Upper lobe of left lung (tissue), 6 donors: ENCODE data around the gene SUPT5H. TPM values are rescaled to one million over a fixed set of nuclear protein-coding genes. Genes with fewer than 3 reads are reported as not detected.
A peak's percentile ranks its signal among the peaks of the same experiment; 100 is the strongest.

ENCODE experiments used
- ATAC-seq, 2 donors: fragments of 200-7000 bp; cut with Tn5 transposase; one replicate each; pipeline ENCODE4 v1.9.1; 2022; ENCODE audit warnings: mild to moderate bottlenecking in 2 of 2, moderate library complexity in 2 of 2; ENCODE audit not compliant: low FRiP score in 2 of 2
- DNase-seq, 2 donors: peaks; one replicate each; pipeline ENCODE4 v3.0.0-alpha.2; 2019 to 2020
- H3K27ac ChIP-seq, 4 donors: fragments of 200-600 bp; sonication (generic); one replicate each; pipeline ENCODE4 v1.5.1; 2016 to 2019
- H3K27me3 ChIP-seq, 4 donors: fragments of 200-600 bp; sonication (generic); one replicate each; pipeline ENCODE4 v1.5.1; 2017 to 2019
- H3K36me3 ChIP-seq, 4 donors: fragments of 200-600 bp; sonication (generic); one replicate each; pipeline ENCODE4 v1.5.1; 2016 to 2019
- H3K4me1 ChIP-seq, 4 donors: fragments of 200-600 bp; sonication (generic); one replicate each; pipeline ENCODE4 v1.5.1; 2018 to 2019
- H3K4me3 ChIP-seq, 4 donors: fragments of 200-600 bp; sonication (generic); one replicate each; pipeline ENCODE4 v1.5.1; 2017 to 2019; ENCODE audit warnings: mild to moderate bottlenecking in 2 of 4, moderate library complexity in 1 of 4
- H3K9me3 ChIP-seq, 4 donors: fragments of 200-600 bp; sonication (generic); one replicate each; pipeline ENCODE4 v1.5.1; 2018 to 2019
- EP300 ChIP-seq, 4 donors: sonication (generic); formaldehyde crosslinking; IDR thresholded peaks; one replicate each; pipeline ENCODE4 v1.5.1; 2017; ENCODE audit warnings: antibody characterized with exemption in 4 of 4, control low read depth in 2 of 4
- POLR2A ChIP-seq, 4 donors: fragments of 450-650 bp; IDR thresholded peaks; one replicate each; pipeline ENCODE4 v1.5.1; 2016 to 2017; ENCODE audit warnings: antibody characterized with exemption in 4 of 4, mild to moderate bottlenecking in 2 of 4
- POLR2AphosphoS5 ChIP-seq, 2 donors: sonication (generic); formaldehyde crosslinking; IDR thresholded peaks; one replicate each; pipeline ENCODE4 v1.5.1; 2017; ENCODE audit warnings: antibody characterized with exemption in 2 of 2
- WGBS, 2 donors: methylation state at CpG; one replicate each; pipeline ENCODE4 v1.1.5; 2017 to 2018; 5-methylcytosine and 5-hydroxymethylcytosine counted together
- total RNA-seq, 6 donors: library from RNA; depleted of rRNA in 4 of 6; stranded (reverse); fragments of >200 nt in 4 of 6; gene quantifications; one replicate each; pipeline versions ENCODE4 v1.1.0 to v1.2.1, GENCODE V29; 2016 to 2021
- TF ChIP-seq, protein P1 (sequence below), 6 experiments: fragments of 450-650 bp in 4 of 6; fragments of 200-600 bp in 2 of 6; sonication (generic) in 2 of 6; IDR thresholded peaks; one replicate each; pipeline ENCODE4 v1.5.1; 2016 to 2019; ENCODE audit warnings: antibody characterized with exemption in 6 of 6
- donor health status: DM: no; HTN: no; CAD: no; lungs with moderate emphysema.
- donor health status: DM: no; HTN: yes; CAD: no; lungs with severe emphysema.

The SUPT5H gene
- total RNA-seq, 6 donors from 2014 or later, result 94.9 to 183 (median 111) TPM

DNA sequence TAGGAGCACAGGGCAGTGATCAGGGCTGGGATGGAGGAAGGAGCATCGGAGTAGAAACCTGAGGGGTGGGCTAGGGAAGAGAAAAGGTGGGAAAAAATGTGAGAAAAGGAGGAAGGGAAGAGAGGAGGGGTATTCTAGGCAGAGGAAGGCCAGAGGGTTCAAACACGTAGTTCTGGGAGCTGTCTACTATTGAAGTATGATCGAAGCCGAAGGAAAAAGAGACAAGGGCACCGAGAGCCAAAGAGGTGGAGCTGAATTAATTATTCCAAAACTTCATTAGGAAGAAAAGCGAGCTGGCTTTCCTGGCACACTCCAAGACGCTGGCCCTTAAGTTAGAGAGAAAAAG lies 61.2 kb downstream of the SUPT5H start:
- no peak for ATAC-seq
- no peaks in the 10 kb centered on the region for H3K9me3 ChIP-seq
- peak overlapping the region in 2 of 4 donors; percentile 32 to 48 for H3K4me3 ChIP-seq
- H3K4me1 ChIP-seq, result peaks cover 2 to 19% (median 11%) of the 10 kb centered on the region in 4 donors
- DNase-seq, result no peak
- no peaks in the 10 kb centered on the region for H3K36me3 ChIP-seq
- 55 to 62% methylated on average over 7 of the region's 7 CpGs for WGBS, 2 donors
- H3K27ac ChIP-seq, result no peak overlapping the region
- no peak for TF ChIP-seq EP300 (IDR thresholded peaks at IDR 0.05)
- TF ChIP-seq POLR2AphosphoS5 (IDR thresholded peaks at IDR 0.05), result no peak
- TF ChIP-seq, protein P1, sequence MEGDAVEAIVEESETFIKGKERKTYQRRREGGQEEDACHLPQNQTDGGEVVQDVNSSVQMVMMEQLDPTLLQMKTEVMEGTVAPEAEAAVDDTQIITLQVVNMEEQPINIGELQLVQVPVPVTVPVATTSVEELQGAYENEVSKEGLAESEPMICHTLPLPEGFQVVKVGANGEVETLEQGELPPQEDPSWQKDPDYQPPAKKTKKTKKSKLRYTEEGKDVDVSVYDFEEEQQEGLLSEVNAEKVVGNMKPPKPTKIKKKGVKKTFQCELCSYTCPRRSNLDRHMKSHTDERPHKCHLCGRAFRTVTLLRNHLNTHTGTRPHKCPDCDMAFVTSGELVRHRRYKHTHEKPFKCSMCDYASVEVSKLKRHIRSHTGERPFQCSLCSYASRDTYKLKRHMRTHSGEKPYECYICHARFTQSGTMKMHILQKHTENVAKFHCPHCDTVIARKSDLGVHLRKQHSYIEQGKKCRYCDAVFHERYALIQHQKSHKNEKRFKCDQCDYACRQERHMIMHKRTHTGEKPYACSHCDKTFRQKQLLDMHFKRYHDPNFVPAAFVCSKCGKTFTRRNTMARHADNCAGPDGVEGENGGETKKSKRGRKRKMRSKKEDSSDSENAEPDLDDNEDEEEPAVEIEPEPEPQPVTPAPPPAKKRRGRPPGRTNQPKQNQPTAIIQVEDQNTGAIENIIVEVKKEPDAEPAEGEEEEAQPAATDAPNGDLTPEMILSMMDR (IDR thresholded peaks at IDR 0.05), result no peak
- TF ChIP-seq POLR2A (IDR thresholded peaks at IDR 0.05), result no peak
- H3K27me3 ChIP-seq, result peaks cover 0 to 25% (median 12%) of the 10 kb centered on the region in 4 donors

DNA sequence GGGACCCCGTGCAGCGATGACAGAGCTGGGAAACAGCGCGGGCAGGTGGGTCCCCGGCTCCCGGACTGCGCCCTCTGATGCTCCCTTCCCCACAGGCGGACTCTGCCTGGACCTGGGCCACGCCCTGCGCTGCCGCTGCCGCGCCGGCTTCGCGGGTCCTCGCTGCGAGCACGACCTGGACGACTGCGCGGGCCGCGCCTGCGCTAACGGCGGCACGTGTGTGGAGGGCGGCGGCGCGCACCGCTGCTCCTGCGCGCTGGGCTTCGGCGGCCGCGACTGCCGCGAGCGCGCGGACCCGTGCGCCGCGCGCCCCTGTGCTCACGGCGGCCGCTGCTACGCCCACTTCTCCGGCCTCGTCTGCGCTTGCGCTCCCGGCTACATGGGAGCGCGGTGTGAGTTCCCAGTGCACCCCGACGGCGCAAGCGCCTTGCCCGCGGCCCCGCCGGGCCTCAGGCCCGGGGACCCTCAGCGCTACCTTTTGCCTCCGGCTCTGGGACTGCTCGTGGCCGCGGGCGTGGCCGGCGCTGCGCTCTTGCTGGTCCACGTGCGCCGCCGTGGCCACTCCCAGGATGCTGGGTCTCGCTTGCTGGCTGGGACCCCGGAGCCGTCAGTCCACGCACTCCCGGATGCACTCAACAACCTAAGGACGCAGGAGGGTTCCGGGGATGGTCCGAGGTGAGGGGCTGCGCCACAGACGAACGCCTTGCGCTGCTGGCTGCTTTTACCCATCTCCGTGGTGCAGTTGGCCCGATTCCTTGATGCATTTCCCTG lies 61.7 kb downstream of the SUPT5H start:
- Histone ChIP-seq H3K27me3 (peaks cover 0 to 25% (median 12%) of the 10 kb centered on the region in 4 donors), H3K36me3 (no peaks in the 10 kb centered on the region), H3K4me3 (peak overlapping the region in 3 of 4 donors; percentile 30 to 48 (median 32)), H3K4me1 (peaks cover 2 to 19% (median 11%) of the 10 kb centered on the region in 4 donors), H3K9me3 (no peaks in the 10 kb centered on the region), H3K27ac (no peak overlapping the region)
- WGBS, 2 donors, result 4 to 14% methylated on average over 6 to 47 of the region's 96 CpGs
- DNase-seq (peak in 1 of 2 donors; percentile 88), ATAC-seq (peak in 1 of 2 donors; percentile 45)
- no peak for TF ChIP-seq POLR2AphosphoS5 (IDR thresholded peaks at IDR 0.05)
- TF ChIP-seq EP300 (IDR thresholded peaks at IDR 0.05), result no peak
- TF ChIP-seq, protein P1 (IDR thresholded peaks at IDR 0.05), result no peak
- TF ChIP-seq POLR2A (IDR thresholded peaks at IDR 0.05), result no peak

DNA sequence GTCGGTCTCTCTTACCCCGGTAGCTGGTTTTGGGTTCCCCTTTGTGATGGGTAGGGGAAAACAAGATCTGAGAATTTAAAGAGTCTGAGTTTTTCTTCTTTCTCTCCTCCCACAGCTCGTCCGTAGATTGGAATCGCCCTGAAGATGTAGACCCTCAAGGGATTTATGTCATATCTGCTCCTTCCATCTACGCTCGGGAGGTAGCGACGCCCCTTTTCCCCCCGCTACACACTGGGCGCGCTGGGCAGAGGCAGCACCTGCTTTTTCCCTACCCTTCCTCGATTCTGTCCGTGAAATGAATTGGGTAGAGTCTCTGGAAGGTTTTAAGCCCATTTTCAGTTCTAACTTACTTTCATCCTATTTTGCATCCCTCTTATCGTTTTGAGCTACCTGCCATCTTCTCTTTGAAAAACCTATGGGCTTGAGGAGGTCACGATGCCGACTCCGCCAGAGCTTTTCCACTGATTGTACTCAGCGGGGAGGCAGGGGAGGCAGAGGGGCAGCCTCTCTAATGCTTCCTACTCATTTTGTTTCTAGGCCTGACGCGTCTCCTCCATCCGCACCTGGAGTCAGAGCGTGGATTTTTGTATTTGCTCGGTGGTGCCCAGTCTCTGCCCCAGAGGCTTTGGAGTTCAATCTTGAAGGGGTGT lies 62.5 kb downstream of the SUPT5H start:
- H3K27me3 ChIP-seq, result peaks cover 0 to 25% (median 12%) of the 10 kb centered on the region in 4 donors
- no peaks in the 10 kb centered on the region for H3K36me3 ChIP-seq
- DNase-seq (no peak), ATAC-seq (no peak)
- H3K4me3 ChIP-seq, result peak overlapping the region in 2 of 4 donors; percentile 32 to 48
- H3K27ac ChIP-seq, result no peak overlapping the region
- H3K4me1 ChIP-seq, result peaks cover 2 to 14% (median 8%) of the 10 kb centered on the region in 4 donors
- TF ChIP-seq POLR2A (IDR thresholded peaks at IDR 0.05) (no peak), POLR2AphosphoS5 (IDR thresholded peaks at IDR 0.05) (no peak), EP300 (IDR thresholded peaks at IDR 0.05) (no peak)
- TF ChIP-seq, protein P1 (IDR thresholded peaks at IDR 0.05), result no peak
- H3K9me3 ChIP-seq, result no peaks in the 10 kb centered on the region
- 42 to 47% methylated on average over 24 of the region's 24 CpGs for WGBS, 2 donors

DNA sequence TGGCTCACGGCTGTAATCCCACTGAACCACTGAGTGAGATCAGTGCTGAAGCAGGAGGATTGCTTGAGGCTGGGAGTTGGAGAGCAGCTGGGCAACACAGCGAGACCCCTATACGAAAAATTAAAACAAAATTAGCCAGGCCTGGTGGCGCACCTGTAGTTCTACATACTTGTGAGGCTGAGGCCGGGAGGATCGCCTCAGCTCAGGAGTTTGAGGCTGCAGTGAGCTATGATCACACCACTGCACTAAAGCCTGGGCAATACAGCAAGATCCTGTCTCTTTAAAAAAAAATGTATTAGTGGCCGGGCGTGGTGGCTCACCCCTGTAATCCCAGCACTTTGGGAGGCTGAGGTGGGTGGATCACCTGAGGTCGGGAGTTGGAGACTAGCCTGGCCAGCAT lies 63.2 kb downstream of the SUPT5H start:
- Histone ChIP-seq H3K4me3 (no peak overlapping the region), H3K4me1 (peaks cover 2 to 10% (median 5%) of the 10 kb centered on the region in 4 donors), H3K27me3 (peaks cover 0 to 22% (median 12%) of the 10 kb centered on the region in 4 donors), H3K27ac (no peak overlapping the region), H3K9me3 (no peaks in the 10 kb centered on the region), H3K36me3 (no peaks in the 10 kb centered on the region)
- TF ChIP-seq, protein P1 (IDR thresholded peaks at IDR 0.05), result no peak
- TF ChIP-seq POLR2A (IDR thresholded peaks at IDR 0.05), result no peak
- no peak for TF ChIP-seq EP300 (IDR thresholded peaks at IDR 0.05)
- TF ChIP-seq POLR2AphosphoS5 (IDR thresholded peaks at IDR 0.05), result no peak
- DNase-seq (no peak), ATAC-seq (no peak)
- WGBS, 2 donors, result 89 to 90% methylated on average over 6 to 9 of the region's 9 CpGs
